Measurements from ENCODE around the gene PRRC2C.

DNA sequence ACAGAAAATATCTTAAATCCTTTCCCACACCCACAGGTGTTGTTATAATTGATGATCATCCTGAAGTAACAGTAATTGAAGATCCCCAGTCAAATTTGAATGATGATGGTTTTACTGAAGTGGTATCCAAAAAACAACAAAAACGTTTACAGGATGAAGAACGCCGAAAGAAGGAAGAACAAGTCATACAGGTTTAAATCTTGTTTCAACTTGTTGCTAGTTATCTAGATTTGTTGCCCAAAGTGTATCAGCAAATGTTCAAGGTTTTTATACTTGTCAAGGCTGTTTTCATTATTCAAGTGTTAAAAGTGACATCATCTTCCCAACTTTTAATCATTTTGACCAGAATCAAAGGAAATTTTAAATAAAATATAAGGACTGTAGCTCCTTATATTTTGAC lies 64.7 kb downstream of the PRRC2C start:
- TF ChIP-seq, protein P1, sequence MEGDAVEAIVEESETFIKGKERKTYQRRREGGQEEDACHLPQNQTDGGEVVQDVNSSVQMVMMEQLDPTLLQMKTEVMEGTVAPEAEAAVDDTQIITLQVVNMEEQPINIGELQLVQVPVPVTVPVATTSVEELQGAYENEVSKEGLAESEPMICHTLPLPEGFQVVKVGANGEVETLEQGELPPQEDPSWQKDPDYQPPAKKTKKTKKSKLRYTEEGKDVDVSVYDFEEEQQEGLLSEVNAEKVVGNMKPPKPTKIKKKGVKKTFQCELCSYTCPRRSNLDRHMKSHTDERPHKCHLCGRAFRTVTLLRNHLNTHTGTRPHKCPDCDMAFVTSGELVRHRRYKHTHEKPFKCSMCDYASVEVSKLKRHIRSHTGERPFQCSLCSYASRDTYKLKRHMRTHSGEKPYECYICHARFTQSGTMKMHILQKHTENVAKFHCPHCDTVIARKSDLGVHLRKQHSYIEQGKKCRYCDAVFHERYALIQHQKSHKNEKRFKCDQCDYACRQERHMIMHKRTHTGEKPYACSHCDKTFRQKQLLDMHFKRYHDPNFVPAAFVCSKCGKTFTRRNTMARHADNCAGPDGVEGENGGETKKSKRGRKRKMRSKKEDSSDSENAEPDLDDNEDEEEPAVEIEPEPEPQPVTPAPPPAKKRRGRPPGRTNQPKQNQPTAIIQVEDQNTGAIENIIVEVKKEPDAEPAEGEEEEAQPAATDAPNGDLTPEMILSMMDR (IDR thresholded peaks at IDR 0.05; ENCODE audit: low read depth, low read length, missing input control), result no peak
- TF ChIP-seq REST (IDR thresholded peaks at IDR 0.05) (no peak), GABPA (IDR thresholded peaks at IDR 0.05 in 1 of 2, conservative IDR thresholded peaks at IDR 0.05 in 1 of 2) (no peak), TAF1 (conservative IDR thresholded peaks at IDR 0.05) (no peak), SP1 (IDR thresholded peaks at IDR 0.05) (no peak), JUND (IDR thresholded peaks at IDR 0.05) (no peak), RAD21 (IDR thresholded peaks at IDR 0.05) (no peak), RXRA (IDR thresholded peaks at IDR 0.05) (no peak), YY1 (IDR thresholded peaks at IDR 0.05) (no peak)
- TF ChIP-seq, protein P2, sequence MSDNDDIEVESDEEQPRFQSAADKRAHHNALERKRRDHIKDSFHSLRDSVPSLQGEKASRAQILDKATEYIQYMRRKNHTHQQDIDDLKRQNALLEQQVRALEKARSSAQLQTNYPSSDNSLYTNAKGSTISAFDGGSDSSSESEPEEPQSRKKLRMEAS (IDR thresholded peaks at IDR 0.05), result no peak
- TF ChIP-seq, protein P3, sequence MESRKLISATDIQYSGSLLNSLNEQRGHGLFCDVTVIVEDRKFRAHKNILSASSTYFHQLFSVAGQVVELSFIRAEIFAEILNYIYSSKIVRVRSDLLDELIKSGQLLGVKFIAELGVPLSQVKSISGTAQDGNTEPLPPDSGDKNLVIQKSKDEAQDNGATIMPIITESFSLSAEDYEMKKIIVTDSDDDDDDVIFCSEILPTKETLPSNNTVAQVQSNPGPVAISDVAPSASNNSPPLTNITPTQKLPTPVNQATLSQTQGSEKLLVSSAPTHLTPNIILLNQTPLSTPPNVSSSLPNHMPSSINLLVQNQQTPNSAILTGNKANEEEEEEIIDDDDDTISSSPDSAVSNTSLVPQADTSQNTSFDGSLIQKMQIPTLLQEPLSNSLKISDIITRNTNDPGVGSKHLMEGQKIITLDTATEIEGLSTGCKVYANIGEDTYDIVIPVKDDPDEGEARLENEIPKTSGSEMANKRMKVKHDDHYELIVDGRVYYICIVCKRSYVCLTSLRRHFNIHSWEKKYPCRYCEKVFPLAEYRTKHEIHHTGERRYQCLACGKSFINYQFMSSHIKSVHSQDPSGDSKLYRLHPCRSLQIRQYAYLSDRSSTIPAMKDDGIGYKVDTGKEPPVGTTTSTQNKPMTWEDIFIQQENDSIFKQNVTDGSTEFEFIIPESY (IDR thresholded peaks at IDR 0.05), result no peak

Measured in liver (tissue), 3 donors.